T-helper 2 cell treated with Interferon-gamma antibody and Interleukin-4, amounts not matched to agents 5 μg/mL and 100 μg/mL, for 36 hours (primary cell): Measurements from ENCODE around the gene NRDE2.

Experiments
- DNase-seq: peaks from one replicate; pipeline ENCODE4 v3.0.0; 2021; ENCODE audit warnings: low spot score
- H3K27ac Mint-ChIP-seq: one replicate; pipeline ENCODE4 v1.8.0; 2021; ENCODE audit warnings: mild to moderate bottlenecking, mixed read lengths
- H3K27me3 Mint-ChIP-seq: one replicate; pipeline ENCODE4 v1.8.0; 2021; ENCODE audit warnings: low read depth, mixed read lengths
- H3K36me3 Mint-ChIP-seq: one replicate; pipeline ENCODE4 v1.8.0; 2021; ENCODE audit warnings: low read depth, mixed read lengths
- H3K4me1 Mint-ChIP-seq: one replicate; pipeline ENCODE4 v1.8.0; 2021; ENCODE audit warnings: low read depth, mixed read lengths
- H3K4me3 Mint-ChIP-seq: one replicate; pipeline ENCODE4 v1.8.0; 2022; ENCODE audit warnings: mild to moderate bottlenecking, moderate library complexity, mixed read lengths
- H3K9me3 Mint-ChIP-seq: one replicate; pipeline ENCODE4 v1.8.0; 2021; ENCODE audit warnings: mixed read lengths

NRDE2 gene

DNA sequence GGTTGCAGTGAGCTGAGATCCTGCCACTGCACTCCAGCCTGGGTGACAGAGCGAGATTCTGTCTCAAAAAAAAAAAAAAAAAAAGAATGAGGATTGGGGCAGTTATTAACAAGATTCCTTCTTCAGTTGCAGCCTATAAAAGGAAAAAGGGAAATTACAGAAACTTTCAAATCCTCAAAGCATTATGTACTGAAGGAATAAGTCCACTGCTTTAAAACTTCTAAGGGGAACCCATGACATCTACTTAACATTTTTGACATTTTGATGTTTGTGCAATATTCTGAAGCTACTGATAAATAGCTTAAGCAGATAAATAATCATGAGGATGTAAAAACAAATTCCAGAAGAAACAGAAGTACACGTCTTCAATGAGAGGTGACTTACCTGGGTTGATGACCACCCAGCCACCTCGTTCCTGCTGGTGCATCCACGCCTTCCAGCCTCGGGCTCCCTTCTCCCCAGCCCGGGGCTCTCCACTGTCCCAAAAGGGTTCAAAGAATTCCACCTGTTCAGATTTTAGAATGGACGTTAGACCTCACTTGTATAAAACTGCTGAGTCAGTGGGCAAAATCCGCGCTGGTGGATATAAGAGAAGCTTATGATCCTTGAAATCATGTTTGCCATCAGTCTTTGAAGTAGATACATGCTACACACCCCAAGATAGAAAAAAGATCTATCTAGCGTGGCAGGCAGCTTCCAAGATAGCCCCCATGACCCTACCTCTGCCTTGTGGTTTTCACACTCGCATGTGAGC, 33.7 kb downstream of the NRDE2 start:
- H3K27ac Mint-ChIP-seq: no peak overlapping the region
- H3K4me1 Mint-ChIP-seq: peaks cover 14% of the 10 kb centered on the region
- H3K36me3 Mint-ChIP-seq: peaks cover 31% of the 10 kb centered on the region
- DNase-seq: no peak
- no peaks in the 10 kb centered on the region for H3K9me3 Mint-ChIP-seq
- H3K4me3 Mint-ChIP-seq: no peak overlapping the region
- no peaks in the 10 kb centered on the region for H3K27me3 Mint-ChIP-seq

DNA sequence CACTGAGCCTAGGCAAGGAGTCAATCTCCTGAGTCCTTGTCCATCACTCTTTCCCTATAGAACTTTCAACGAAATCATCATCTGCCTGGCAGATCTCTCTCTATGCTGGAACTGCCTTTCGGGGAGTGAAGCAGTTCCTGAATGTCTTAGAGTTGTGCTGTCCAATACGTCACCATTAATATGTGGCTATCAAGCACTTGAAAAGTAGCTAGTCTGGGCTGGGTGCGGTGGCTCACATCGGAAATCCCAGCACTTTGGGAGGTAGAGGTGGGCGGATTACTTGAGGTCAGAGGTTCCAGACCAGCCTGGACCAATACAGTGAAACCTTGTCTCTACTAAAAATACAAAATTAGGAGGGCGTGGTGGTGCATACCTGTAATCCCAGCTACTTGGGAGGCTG, 35.1 kb downstream of the NRDE2 start:
- Mint-ChIP-seq H3K9me3 (no peaks in the 10 kb centered on the region), H3K36me3 (peaks cover 24% of the 10 kb centered on the region), H3K27me3 (no peaks in the 10 kb centered on the region), H3K4me3 (no peak overlapping the region), H3K4me1 (peaks cover 14% of the 10 kb centered on the region), H3K27ac (no peak overlapping the region)
- DNase-seq: no peak

DNA sequence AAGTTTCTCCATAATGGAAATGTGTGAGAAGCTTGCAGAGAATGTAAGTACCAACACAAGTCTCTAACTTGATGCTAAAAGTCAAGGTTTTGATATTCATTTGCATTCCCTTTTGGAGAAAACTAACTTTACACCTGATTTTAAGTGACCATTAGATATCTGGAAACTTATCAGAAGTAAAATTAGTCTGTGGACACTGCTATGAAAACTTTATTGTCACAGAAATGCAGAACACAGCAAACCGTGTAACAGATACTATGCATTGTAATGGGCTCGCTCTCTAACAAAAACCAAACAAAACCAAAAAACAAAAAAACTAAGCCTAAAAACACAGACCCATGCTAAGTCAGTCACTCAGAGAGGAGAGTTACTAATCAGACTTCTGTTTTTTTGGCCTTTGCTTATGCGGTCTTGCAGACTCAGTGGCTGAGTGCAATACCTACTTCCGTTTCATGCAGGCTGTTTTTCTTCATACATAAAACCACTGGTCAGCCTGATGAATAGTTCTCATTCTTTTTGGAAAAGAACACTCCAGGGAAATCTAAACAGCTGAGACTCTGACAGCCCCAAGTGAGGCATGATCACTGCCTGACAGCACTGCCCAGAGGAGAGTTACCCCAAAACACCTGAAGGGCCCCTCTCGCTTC, 35.7 kb downstream of the NRDE2 start:
- no peak for DNase-seq
- H3K9me3 Mint-ChIP-seq: no peaks in the 10 kb centered on the region
- H3K27me3 Mint-ChIP-seq: no peaks in the 10 kb centered on the region
- H3K27ac Mint-ChIP-seq: no peak overlapping the region
- peaks cover 24% of the 10 kb centered on the region for H3K36me3 Mint-ChIP-seq
- peaks cover 12% of the 10 kb centered on the region for H3K4me1 Mint-ChIP-seq
- no peak overlapping the region for H3K4me3 Mint-ChIP-seq

DNA sequence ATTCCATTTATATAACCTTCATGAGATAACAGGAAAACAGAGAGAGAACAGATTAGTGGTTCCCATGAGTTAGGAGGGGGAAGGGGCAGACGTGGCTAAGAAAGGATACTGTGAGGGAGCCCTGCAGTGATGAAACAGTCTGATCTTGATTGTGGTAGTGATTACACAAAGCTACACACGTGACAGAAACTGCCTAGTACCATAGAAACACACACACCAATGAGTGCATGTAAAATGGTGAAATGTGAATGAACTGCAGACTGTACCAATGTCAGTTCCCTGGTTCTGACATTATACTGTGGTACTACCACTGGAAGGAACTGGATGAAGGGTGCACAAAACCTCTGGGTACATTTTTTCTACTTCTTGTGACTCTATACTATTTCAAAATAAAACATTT, 36.9 kb downstream of the NRDE2 start:
- DNase-seq: no peak
- no peaks in the 10 kb centered on the region for H3K9me3 Mint-ChIP-seq
- H3K27me3 Mint-ChIP-seq: no peaks in the 10 kb centered on the region
- peaks cover 7% of the 10 kb centered on the region for H3K4me1 Mint-ChIP-seq
- no peak overlapping the region for H3K27ac Mint-ChIP-seq
- H3K36me3 Mint-ChIP-seq: peaks cover 22% of the 10 kb centered on the region
- no peak overlapping the region for H3K4me3 Mint-ChIP-seq

DNA sequence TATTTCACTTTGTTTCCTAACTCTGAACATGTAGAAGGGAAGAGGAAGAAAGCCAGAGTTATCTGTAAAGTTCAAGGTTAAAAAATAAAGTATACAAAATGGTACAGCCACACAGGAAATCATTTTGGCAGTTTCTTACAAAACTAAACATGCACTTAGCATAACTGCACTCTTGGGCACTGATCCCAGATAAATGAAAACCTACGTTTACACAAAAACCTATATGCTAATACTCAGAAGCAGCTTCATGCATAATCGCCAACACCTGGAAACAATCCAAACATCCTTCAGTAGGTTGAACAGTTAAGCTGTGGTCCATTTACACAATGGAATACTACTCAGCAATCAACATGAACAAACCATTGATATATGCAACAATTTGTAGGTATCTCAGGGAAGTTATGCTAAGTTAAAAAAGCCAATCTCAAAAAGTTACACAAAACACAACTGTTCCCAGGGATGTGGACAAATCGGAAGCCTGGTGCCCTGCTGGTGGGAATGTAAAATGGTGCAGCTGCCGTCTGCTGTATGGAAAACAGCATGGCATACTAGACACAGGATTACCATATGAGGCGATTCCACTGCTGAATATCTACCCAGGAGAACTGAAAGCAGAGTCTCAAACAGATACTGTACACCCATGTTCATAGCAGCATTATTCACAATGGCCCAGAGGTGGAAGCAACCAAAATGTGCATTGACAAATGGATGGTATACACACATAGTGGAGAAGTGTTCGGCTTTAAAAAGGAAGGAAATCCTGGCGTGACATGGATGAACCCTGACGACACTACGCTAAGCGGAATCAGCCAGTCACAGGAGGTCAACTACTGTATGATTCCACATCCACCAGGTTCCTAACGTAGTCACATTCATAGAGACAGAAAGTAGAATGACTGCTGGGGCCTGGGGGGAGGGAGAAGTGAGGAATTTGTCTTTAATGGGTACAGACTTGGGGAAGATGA, 37.7 kb downstream of the NRDE2 start:
- Mint-ChIP-seq H3K4me3 (no peak overlapping the region), H3K36me3 (peaks cover 20% of the 10 kb centered on the region), H3K27me3 (no peaks in the 10 kb centered on the region), H3K9me3 (no peaks in the 10 kb centered on the region), H3K4me1 (peaks cover 7% of the 10 kb centered on the region), H3K27ac (no peak overlapping the region)
- no peak for DNase-seq

DNA sequence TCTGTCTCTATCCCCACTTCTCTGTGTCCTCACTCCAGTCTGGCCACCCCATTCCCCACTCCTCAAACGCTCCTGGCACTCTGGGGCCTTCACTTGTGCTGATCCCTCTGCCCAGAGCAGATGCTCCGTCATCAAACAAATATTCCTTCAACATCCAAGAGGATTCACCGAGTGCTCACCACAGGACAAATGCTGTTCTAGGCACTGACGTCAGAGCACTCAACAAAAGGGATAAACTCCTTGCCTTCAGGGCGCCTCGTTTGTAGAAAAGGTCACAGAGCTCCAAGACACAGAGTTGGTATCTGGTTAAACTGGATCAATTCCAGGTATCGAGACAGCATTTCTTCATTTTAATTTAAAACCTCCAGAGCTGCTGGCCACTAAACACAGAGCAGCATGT, 40.0 kb downstream of the NRDE2 start:
- Mint-ChIP-seq H3K36me3 (peaks cover 20% of the 10 kb centered on the region), H3K27me3 (no peaks in the 10 kb centered on the region), H3K27ac (no peak overlapping the region), H3K9me3 (no peaks in the 10 kb centered on the region), H3K4me3 (no peak overlapping the region), H3K4me1 (peaks cover 7% of the 10 kb centered on the region)
- no peak for DNase-seq

DNA sequence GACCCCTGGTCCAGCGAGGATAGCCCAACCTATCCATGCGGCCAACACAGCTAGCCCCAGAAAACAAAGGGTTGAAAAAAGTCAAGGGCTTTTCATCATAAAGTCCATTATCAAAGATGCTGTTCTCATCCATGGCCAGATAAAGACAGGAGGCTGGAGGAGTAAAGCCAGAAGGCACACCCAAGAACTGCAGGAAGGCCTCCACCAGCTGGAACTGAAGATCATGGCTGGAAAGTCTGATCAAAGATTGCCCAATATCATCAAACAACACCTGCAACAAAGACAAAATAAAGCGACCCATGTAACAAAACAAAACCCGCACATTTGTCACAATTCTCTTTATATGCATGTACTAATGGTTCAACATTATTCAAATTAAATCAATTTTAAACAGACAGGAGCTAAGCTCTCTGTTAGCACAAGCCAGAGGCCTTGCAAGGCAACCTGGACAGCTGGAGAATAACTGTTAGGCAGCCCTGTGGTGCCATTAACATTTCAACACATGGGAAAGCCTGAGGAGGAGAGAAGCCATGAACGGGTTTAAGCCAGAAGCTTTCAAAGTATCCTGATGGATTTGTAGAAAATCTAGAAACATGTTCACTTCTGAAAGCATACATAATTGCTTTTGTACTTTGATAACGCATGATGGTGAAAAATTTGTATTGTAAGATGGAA, 41.3 kb downstream of the NRDE2 start:
- H3K27me3 Mint-ChIP-seq: no peaks in the 10 kb centered on the region
- peaks cover 7% of the 10 kb centered on the region for H3K4me1 Mint-ChIP-seq
- peaks cover 21% of the 10 kb centered on the region for H3K36me3 Mint-ChIP-seq
- H3K4me3 Mint-ChIP-seq: no peak overlapping the region
- no peaks in the 10 kb centered on the region for H3K9me3 Mint-ChIP-seq
- no peak overlapping the region for H3K27ac Mint-ChIP-seq
- no peak for DNase-seq

DNA sequence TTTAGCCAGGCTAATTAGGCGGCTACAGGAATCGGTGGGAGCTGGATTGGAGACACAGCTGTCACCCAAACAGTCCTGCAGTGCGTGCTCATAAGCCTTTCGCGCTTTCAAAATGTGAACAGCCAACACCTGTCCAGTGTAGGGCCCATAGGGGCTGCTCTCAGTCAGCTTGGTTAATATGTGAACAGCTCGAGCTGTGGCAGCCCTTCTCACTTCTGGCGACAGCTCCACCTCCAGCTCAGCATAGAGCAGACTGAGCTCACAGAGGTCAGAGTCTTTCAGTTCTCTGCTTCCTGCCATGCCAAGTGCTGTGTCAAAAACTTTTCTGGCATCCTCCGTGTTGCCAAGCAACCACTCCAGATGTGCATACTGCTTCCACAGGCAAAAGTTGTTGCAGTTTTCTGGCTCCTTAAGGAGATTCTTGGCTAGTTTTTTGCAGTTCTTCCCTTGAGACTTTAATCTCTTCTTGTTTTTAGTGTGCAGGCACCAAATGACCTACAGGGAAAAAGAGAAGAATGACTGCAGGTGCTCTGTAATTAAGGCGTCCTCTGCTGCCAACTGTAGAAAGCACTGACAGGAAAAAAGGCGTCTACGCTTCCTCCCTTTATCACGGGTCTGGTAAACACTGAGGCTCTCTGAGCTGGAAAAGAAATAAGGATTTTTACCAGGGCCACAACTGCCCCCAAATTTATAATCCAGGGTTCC, 42.9 kb downstream of the NRDE2 start:
- DNase-seq: no peak
- Mint-ChIP-seq H3K36me3 (peaks cover 14% of the 10 kb centered on the region), H3K27ac (no peak overlapping the region), H3K9me3 (no peaks in the 10 kb centered on the region), H3K4me3 (no peak overlapping the region), H3K27me3 (no peaks in the 10 kb centered on the region), H3K4me1 (no peaks in the 10 kb centered on the region)

DNA sequence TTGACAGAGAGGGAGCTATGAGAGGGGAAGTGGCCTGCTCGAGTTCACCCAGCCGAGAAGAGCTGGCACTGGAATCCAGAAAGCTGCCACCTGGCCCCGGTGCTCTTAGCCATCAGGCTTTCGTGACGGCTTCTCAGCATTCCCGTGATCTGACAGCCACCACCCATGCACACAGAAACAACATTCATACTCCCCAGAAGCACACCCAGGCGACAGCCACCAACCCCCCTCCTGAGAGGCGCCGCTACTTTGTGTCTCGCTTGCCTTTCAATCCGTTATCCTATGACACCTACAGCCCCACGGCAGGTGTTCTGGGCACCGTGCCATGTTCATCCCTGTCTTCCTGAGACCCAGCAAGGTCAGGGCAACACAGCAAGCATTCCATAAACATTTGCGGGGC, 44.0 kb downstream of the NRDE2 start:
- DNase-seq: no peak
- no peak overlapping the region for H3K27ac Mint-ChIP-seq
- H3K36me3 Mint-ChIP-seq: peaks cover 14% of the 10 kb centered on the region
- no peaks in the 10 kb centered on the region for H3K4me1 Mint-ChIP-seq
- H3K4me3 Mint-ChIP-seq: no peak overlapping the region
- no peaks in the 10 kb centered on the region for H3K27me3 Mint-ChIP-seq
- no peaks in the 10 kb centered on the region for H3K9me3 Mint-ChIP-seq

DNA sequence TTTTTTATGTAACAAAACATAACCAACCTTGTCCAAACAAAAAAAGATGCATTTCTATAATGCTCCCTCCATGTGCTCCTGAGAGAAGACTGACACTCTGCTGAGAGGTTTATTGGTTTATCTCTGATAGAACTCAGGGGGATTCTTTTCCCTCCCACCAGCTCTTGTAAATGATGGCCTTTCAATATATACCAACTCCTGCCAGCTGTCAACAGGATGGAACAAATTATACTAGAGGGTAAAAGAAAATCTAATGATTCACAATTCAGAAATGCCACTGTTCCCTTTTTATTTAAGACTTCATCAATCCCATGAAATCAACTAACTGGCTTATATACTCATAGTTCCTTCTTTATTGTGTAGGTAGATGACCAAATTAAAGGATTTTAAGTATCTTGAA, 50.0 kb downstream of the NRDE2 start:
- Mint-ChIP-seq H3K9me3 (no peaks in the 10 kb centered on the region), H3K36me3 (peaks cover 8% of the 10 kb centered on the region), H3K27ac (no peak overlapping the region), H3K27me3 (no peaks in the 10 kb centered on the region), H3K4me1 (no peaks in the 10 kb centered on the region), H3K4me3 (no peak overlapping the region)
- DNase-seq: no peak

DNA sequence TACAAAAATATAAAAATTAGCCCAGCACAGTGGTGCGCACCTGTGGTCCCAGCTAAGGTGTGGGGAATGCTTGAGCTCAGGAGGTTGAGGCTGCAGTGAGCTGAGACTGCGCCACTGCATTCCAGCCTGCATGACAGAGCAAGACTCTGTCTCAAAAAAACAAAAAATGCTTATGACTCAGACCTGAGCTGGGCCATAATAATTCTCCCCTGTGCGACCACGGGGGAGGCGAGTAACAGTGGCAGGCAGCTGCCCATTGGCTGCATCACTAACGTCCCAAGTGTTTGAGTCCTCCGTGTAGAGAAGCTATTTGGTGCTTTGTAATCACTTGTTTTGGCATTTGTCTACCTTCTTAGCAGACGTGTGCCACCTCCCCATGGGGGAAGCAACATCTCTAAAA, 50.5 kb downstream of the NRDE2 start:
- Mint-ChIP-seq H3K9me3 (no peaks in the 10 kb centered on the region), H3K36me3 (peaks cover 7% of the 10 kb centered on the region), H3K4me1 (no peaks in the 10 kb centered on the region), H3K27me3 (no peaks in the 10 kb centered on the region), H3K27ac (no peak overlapping the region), H3K4me3 (no peak overlapping the region)
- no peak for DNase-seq

DNA sequence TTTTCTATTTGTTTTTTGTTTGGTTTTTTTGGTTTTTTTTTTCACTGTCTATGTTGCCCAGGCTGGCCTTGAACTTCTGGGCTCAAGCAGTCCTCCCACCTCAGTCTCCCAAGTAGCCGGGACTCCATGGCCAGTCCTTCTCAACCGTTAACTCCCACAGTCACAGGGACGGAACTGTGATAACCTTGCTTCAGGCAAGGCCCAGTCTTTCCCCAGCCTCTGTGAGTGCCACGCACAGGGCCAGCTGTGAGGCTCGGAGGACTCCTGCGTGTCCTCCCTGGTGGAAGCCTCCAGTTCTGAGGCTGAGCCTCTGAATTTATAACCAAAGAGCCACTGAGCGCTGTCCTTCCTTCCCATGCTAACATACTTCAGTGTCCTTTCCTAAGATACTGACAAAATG, 51.6 kb downstream of the NRDE2 start:
- Mint-ChIP-seq H3K4me1 (peaks cover 8% of the 10 kb centered on the region), H3K4me3 (no peak overlapping the region), H3K36me3 (peaks cover 8% of the 10 kb centered on the region), H3K9me3 (no peaks in the 10 kb centered on the region), H3K27ac (no peak overlapping the region), H3K27me3 (no peaks in the 10 kb centered on the region)
- DNase-seq: no peak
